Tibial nerve (tissue), 4 donors: Measurements from ENCODE around the gene UBE2G1.

ENCODE experiments used
- CTCF ChIP-seq, 5 experiments: fragments of 200-600 bp in 3 of 5; fragments of 450-650 bp in 2 of 5; sonication (generic) in 3 of 5; IDR thresholded peaks; one replicate each; pipeline ENCODE4 v1.5.1; 2016 to 2019; ENCODE audit warnings: antibody characterized with exemption in 5 of 5, mild to moderate bottlenecking in 3 of 5, moderate library complexity in 2 of 5
- EP300 ChIP-seq, 2 donors: sonication (generic); formaldehyde crosslinking; IDR thresholded peaks; one replicate each; pipeline ENCODE4 v1.6.1; 2017; ENCODE audit warnings: antibody characterized with exemption in 2 of 2, mild to moderate bottlenecking in 1 of 2
- POLR2A ChIP-seq, 2 donors: fragments of 450-650 bp; IDR thresholded peaks; one replicate each; pipeline ENCODE4 v1.6.1; 2017; ENCODE audit warnings: antibody characterized with exemption in 2 of 2, mild to moderate bottlenecking in 2 of 2, moderate library complexity in 2 of 2

- TF ChIP-seq CTCF (IDR thresholded peaks at IDR 0.05) = no peak
- no peak for TF ChIP-seq POLR2A (IDR thresholded peaks at IDR 0.05)
- TF ChIP-seq EP300 (IDR thresholded peaks at IDR 0.05) = no peak
Observed at GRCh38 chr17:4316648-4317047, 49.8 kb downstream of the UBE2G1 start.
